Measurements from ENCODE around the gene SFTA2.

GRCh38 chr6:30979690-30980089, 47.7 kb upstream of the SFTA2 start:
- TF ChIP-seq RAD21 (IDR thresholded peaks at IDR 0.05; ENCODE audit: low read depth) (no peak), CTCF (IDR thresholded peaks at IDR 0.05 in 2 of 3, conservative IDR thresholded peaks at IDR 0.05 in 1 of 3; ENCODE audit: borderline replicate concordance in 1 of 3, insufficient read depth in 1 of 3, low read depth in 2 of 3, low read length in 2 of 3) (no peak), POLR2A (IDR thresholded peaks at IDR 0.05; ENCODE audit: borderline replicate concordance, extremely low read depth, insufficient read depth, insufficient read length) (no peak), EGR1 (IDR thresholded peaks at IDR 0.05; ENCODE audit: low read depth) (no peak), ZFX (IDR thresholded peaks at IDR 0.05) (no peak), EZH2 (IDR thresholded peaks at IDR 0.05) (no peak), ZBTB33 (IDR thresholded peaks at IDR 0.05; ENCODE audit: extremely low read depth, insufficient replicate concordance, low read length) (no peak), ELF1 (IDR thresholded peaks at IDR 0.05; ENCODE audit: borderline replicate concordance, low read depth) (no peak), POLR2AphosphoS5 (IDR thresholded peaks at IDR 0.05; ENCODE audit: low read depth, low read length) (no peak), CBX3 (IDR thresholded peaks at IDR 0.05; ENCODE audit: low read depth) (no peak), JUND (IDR thresholded peaks at IDR 0.05) (no peak), YY1 (IDR thresholded peaks at IDR 0.05; ENCODE audit: extremely low read depth, insufficient replicate concordance, low read depth, low read length) (no peak), REST (IDR thresholded peaks at IDR 0.05; ENCODE audit: low read depth) (no peak), CEBPB (IDR thresholded peaks at IDR 0.05; ENCODE audit: low read depth) (no peak)
